ENCODE results near the gene TARBP2.
"Not testable (repeated sequence)": the region's sequence is repeated elsewhere in the genome, so short reads cannot be mapped to it uniquely, and the experiment has no call there.

TARBP2 gene

DNA sequence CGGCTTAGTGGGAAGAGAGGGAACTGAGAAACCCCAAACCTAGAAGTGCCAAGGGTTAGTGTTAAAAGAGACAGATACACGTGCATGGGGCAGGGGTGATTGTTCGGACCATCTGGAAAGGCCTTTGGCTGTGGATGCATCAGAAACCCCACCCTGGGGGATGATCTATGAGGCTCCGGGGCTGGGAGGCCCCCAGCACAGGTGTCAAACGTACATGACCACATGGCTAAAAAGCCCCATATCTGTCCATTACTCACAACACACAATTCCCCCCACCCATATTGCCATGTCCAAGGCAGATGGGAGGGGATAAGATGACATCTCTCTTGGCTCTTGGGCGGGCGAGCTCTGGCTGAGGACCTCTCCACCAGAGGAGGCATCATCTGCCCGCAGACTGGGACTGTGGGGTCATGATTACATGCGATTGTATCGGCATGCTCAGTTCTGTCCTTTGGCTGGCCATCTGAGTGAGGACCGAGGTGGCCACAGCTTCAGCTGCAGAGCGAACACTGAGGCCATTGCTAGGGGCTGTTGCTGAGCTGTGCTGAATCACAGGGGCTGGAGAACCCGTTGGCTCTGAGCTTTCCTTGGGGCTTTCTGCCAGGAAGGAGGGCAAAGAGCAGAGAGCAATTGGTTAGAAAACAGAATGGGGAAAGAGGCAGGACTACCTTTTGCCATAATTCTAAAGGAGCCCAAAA is 15.8 kb downstream of the TARBP2 start:
- DNase-seq = no peak

DNA sequence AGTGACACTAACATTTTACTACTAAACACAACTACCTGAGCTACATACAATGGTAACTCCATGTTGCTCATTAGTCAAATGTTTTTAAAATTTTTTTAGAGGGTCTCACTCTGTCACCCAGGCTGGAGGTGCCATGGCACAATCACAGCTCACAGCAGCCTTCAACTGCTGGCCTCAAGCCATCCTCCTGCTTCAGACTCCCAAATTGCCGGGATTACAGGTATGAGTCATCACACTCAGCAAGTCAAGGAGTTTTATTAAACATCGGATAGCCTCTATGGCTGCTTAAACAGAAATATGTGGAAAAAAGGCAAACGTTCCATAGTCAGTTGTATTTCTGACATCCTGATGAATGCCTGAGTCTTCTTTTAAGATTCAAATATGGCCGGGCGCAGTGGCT is 17.3 kb downstream of the TARBP2 start:
- DNase-seq = no peak

DNA sequence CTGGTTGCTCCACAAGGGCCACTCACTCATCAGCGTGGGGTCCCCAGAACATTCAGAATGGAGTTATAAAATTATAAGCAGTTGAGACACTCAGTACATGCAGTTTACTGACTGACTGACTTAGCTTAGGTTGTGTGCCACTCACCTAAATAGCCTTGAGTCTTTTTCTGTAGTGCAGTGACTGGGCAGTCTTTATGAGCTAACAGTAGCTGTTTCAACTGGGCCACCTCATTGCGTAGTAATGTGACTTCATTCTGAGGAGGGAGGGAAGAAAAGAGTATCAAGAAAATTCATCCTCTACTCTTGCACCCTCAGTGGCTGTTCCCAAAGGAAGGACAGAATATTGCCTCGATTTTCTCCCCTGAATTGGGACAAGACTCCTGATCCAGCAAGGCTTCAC is 22.0 kb downstream of the TARBP2 start:
- DNase-seq = no peak

DNA sequence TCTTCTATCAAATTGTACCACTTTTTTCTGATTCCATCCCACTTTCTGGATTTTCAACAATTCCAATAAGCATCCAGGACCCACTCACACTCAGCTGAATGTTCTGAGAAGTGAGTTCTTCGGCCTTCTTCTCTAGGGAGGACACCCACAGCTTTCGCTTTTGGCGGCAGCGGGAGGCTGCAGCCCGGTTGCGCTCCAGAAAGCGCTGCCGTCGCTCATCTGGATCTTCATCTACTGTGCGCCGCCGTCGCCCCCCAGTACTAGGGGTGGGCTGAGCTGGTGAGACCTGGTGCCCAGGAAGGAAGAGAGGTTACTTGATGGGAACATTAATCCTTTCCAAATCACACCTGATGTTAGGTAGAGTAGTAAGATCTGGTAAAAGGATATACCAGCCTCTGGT is 23.4 kb downstream of the TARBP2 start:
- no peak for DNase-seq

DNA sequence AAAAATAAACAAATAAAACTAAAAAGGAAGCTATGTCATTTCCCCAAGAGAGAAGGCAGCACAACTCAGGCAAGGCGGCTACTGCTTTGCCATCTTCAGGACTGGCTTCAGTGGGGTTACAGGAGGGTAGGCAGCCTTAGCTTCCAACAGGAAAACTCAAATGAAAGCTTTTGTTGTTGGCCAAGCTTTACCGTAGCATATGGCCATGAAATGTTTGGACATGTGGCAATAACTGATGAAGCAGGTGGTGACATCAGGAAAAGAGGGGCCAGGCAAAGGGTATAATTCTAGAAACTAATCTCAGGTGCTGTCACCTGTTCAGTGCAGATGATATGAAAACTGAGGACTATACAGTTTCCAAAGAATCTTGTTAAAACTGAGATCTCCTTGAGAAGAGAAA is 29.0 kb downstream of the TARBP2 start:
- DNase-seq = no peak

DNA sequence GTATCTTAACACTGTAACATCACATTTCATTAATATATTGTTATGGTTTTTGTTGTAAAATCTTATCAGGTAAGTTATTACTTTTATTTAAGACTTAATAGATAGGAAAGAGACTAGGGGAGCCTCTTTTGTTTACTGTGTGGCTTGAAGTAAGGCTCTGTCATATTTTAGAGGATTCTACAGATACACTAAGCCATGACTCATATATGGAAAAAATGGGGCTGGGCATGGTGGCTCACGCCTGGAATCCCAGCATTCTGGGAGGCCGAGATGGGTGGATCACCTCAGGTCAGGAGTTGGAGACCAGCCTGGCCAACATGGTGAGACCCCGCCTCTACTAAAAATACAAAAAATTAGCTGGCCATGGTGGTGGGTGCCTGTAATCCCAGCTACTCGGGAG is 29.8 kb downstream of the TARBP2 start:
- DNase-seq = no peak

DNA sequence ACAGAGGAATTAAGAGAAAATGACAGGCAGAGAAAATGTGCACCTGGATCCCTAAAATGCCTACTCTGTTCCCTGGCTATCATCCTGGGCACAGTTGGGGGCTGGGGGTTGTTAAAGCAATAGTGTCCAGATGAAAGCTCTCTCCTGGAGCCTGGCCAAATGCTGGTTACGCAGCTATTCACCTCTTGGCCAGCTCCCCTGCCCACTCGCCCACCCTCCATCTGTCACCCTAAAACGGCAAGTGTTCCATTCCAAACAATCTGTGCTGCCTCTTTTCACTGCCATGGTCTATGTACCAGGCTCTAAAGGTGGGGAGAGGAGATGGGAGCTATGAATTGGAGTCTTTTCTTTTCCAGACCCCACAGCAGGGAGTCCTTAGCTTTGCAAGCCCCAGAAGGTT is 30.9 kb downstream of the TARBP2 start:
- DNase-seq = no peak

DNA sequence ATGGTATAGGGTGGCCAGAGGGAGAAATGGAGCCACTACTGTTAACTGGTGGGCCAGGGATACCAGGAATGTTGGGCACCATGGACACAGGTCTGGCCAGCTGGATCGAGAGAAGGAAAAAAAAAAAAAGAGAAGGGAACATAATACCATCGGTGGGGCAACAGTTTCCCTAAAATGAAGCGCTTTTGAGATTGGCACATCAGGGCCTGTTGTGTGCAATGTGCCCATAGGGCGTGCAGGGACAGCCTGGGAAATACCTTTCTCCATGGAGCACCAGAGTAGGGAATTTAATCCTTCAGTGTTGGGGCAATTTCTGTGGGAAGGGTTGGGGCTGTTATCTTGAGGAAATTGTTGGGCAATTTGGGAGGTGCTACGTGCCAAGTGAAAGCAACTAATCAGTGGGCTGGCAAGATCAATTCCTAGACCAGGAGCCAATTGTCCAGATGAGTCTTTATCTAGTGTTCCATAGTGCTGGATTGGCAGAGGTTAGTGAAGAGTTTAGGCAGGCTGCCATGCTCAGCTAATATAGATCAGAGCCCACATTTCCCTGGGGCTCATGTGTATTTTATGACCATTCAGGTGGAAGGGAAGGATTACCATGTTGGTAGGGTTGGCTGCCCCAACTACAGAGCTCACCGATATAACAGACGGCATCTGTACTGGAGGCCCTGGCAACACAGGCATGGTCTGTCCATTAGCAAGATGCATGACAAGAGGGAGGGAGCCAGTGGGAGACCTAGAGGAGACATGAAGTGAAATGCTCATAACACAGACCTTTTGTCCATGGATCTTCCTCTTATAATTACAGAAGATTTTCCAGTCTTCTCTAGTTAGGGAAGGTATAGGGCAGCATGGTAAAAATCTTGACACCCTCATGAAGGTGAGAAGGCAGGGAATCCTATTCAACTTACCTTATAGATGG is 31.7 kb downstream of the TARBP2 start:
- no peak for DNase-seq

DNA sequence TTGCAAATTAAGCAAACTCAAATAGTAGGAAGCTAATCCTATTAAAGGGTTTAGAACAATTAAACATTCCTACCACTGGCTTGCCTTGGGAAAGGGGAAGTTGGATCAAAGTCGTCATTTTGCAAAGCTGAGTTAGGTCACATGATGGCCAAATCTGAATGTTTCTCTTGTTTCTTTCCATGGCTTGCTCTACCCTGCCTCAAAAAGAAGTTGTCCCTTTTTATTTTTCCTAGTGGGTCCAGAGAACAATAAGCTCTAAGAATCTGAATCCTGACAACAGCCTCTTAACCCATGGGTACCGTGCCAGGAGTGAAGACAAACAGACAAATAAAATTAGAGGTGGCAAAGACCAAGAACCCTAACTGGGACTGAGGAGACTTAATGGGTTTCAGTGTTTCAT is 32.4 kb downstream of the TARBP2 start:
- no peak for DNase-seq

DNA sequence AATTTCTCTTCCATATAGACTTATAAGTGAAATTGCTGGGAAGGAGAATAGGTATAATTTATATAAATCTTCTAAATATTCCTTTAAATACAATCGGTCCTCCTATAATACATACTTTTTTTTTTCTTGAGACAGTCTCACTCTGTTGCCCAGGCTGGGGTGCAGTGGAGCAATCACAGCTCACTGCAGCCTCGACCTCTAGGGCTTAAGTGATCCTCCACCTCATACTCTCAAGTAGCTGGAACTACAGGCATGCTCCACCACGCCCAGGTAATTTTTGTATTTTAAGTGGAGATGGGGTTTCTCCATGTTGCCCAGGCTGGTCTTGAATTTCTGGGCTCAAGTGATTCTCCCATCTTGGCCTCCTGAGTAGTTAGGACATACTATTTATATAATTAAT is 35.9 kb downstream of the TARBP2 start:
- no peak for DNase-seq

DNA sequence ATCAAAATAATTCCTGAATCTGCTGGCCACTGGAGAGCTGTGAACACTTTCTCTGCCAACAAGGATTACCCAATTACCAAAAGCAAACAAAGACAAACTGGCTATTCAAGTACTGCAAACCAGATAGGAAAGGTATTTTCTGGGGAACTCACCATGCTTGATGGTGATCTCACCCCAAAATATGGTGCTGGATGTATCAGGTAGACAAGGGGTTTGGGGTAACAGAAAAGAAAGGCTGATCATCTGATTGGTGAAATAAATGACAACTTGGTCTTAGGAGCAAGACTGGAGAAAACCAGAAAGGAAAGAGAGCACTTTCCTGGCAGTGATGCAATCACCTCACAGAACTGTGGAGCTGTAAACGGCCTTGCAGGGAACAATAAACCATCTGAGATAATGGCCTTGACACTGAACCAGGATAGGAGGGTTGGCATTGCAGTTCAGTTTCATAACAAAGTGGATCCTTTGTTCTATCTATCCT is 37.2 kb downstream of the TARBP2 start:
- DNase-seq = peak; percentile 50

DNA sequence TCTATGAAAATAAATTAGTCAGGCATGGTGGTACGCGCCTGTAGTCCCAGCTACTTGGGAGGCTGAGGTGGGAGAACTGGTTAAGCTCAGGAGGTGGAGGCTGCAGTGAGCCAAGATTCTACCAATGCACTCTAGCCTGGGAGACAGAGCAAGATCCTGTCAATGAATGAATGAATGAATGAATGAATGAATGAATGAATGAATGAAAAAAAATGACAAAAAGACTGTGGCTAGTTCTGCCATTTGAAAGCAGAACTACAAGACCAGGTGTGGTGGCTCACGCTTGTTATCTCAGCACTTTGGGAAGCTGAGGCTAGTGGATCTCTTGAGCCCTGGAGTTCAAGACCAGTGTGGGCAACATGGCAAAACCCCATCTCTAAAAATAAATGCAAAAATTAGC is 38.4 kb downstream of the TARBP2 start:
- DNase-seq = no peak

DNA sequence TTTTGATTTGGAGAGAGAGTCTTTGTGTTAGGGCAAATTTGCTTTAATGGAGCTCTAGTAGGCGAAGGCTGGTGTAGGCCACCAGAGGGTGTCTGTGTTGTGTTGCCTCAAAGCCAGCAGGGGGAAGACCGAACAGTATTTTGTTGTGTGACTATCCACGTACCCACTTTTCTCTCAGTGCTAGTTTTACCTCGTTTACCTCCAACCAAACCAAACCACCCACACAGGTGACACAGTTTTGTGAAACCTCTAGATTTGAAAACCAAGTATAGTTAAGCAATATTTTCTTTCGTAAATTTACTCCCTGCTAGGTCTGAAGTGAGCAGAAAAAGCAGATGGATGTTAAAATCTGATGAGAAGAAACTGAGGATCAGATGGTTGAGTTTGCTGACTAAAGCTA is 42.5 kb downstream of the TARBP2 start:
- peak; percentile 30 for DNase-seq

DNA sequence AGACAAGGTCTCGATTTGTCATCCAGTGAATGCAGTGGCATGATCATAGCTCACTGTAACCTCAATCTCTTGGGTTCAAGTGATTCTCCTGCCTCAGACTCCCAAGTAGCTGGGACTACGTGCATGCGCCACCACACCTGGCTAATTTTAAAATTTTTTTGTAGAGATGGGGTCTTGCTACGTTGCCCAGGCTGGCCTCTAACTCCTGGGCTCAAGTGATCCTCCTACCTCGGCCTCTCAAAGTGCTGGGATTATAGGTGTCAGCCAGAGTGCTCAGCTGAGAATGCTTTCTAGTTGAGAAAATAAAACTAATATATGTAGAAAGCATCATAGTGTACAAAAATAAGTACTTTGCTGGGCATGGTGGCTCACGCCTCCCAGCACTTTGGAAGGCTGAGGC is 47.3 kb downstream of the TARBP2 start:
- not testable (repeated sequence) for DNase-seq

DNA sequence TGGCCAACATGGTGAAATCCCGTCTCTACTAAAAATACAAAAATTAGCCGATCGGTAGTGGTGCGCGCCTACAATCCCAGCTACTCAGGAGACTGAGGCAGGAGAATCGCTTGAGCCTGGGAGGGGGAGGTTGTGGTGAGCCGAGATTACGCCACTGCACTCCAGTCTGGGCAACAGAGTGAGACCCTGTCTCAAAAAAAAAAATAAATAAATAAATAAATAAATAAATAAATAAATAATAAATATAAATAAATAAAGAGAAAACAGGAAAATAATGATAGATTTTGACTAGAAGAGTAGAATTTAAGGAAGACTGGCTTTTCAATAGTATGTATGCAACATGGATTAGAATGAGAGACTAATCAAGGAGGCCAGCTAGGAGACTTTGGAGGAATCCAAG is 49.0 kb downstream of the TARBP2 start:
- not testable (repeated sequence) for DNase-seq

DNA sequence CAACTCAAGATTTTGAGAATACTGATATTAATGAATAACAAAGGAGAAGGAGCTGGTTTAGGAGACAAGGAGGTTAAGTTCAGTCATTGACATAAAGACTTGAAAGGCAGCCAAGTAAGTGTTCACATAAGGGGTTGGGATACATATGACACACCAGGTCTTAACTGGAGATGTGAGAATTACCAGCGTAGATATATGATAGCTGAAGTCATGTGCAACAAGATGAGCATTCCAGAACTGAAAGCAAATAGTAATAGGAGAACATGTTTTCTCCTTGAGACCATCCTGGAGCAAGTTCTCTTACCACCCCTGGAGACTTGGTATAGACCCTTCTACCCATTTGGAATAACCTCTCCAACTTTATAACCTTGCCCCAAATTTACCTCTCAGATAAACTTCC is 49.5 kb downstream of the TARBP2 start:
- DNase-seq = no peak

DNA sequence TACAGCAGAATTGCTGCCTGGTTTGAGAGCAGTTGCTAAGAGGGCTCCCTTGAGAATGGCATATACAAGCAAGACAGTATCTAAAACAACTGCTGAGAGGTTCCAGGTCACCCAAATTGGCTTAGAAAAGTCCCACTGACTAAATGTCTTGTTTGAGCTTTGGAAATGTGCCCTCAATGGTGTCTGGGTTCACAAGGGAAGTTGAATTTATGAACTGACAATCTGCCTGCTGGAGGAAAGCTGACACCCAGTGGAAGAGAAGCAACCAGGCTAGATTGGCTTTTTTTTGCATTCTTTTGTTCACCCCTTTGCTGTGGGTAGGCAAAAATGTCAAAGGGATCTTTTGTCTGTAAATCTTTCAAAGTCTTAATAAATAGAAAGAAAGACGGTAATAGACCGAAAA is 50.8 kb downstream of the TARBP2 start:
- DNase-seq = no peak

DNA sequence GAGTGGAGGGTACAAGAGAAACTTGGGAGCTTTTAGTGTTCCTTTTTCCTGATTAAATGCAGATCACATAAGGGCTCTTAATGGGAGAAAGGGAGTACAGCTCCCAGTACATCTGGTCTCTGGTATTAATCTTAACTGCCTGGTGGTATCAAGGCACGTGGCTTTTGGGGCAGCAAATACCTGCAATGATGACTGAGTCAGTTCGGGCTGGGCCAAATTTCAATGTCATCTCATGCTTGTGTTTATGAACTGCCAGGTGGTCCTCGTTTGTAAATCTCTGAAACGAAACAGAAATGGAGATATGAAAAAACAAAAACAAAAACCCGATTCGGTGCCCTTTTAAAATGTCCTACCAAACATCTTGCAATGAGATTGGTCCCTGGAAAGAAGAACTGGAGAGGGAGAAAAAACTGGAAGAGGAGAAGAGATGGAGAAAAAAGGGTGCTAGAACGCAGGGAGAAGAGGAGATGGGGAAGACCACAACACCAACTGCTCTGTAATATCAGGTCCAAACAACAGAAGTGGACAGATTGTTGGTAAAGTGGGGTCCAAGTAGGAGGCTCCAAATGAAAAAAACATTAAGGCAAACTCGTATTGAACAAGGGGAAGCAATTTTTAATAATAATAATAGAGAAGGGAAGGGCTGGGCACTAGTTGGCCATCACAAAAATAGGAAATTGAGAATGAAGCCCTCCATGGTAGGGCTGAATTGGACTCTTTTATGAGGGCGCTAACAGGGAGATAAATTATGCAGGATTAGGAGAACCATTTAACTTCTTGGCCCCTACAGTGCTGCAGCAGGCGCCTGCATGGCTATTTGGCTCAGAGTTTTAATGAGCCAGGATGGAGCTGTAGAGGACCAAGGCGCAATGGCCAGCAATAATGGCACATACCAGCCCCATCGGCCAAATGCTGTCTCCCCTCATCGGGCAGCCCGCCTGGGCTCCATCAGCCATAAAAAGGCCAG is 51.6 kb downstream of the TARBP2 start:
- no peak for DNase-seq

Measured in NCI-H510A (cell line).